Subcutaneous adipose tissue (tissue), 4 donors: ENCODE results near the gene MYH7. TPM values are rescaled to one million over a fixed set of nuclear protein-coding genes. Genes with fewer than 3 reads are reported as not detected.

Source experiments
- CTCF ChIP-seq: fragments of 450-650 bp; IDR thresholded peaks from one replicate; pipeline ENCODE4 v1.5.1; 2016; ENCODE audit warnings: low read depth, mild to moderate bottlenecking, control low read depth, antibody characterized with exemption, moderate library complexity
- total RNA-seq, 4 donors: library from RNA; depleted of rRNA; stranded (reverse); fragments of >200 nt; gene quantifications; one replicate each; pipeline ENCODE4 v1.1.0, GENCODE V29; 2016

The MYH7 gene
- total RNA-seq, 4 donors from 2014 or later = not detected

GRCh38 chr14:23446291-23446851, 10.9 kb upstream of the MYH7 start:
- no peak for TF ChIP-seq CTCF

- TF ChIP-seq CTCF = no peak
These were observed 10.3 kb upstream of the MYH7 start for GRCh38 chr14:23445773-23446172.

GRCh38 chr14:23444314-23444713, 8.9 kb upstream of the MYH7 start:
- TF ChIP-seq CTCF = no peak

- no peak for TF ChIP-seq CTCF
These were observed 8.4 kb upstream of the MYH7 start for GRCh38 chr14:23443881-23444280.

- TF ChIP-seq CTCF = no peak
These were observed 8.0 kb upstream of the MYH7 start for GRCh38 chr14:23443411-23443812.

GRCh38 chr14:23442721-23443356, 7.4 kb upstream of the MYH7 start:
- no peak for TF ChIP-seq CTCF

- no peak for TF ChIP-seq CTCF
These were observed 5.6 kb upstream of the MYH7 start for GRCh38 chr14:23441076-23441475.
